Occipital lobe (tissue), 2 donors: ENCODE measurements around the gene CTSC. TPM values are rescaled to one million over a fixed set of nuclear protein-coding genes. Genes with fewer than 3 reads are reported as not detected.
"Not testable (repeated sequence)": the region's sequence is repeated elsewhere in the genome, so short reads cannot be mapped to it uniquely, and the experiment has no call there.

Source experiments
- DNase-seq: peaks from one replicate; lab custom pipeline; 2025; lab: John Stamatoyannopoulos, UW
- total RNA-seq: library from RNA; depleted of rRNA; stranded (reverse); fragments of >200 nt; gene quantifications from one replicate; pipeline ENCODE4 v1.2.3, GENCODE V29; 2014

CTSC gene
- total RNA-seq, 1 donor from 2014 or later, result 13.9 TPM

GRCh38 chr11:88353386-88353785 is 15.8 kb upstream of the CTSC start:
- DNase-seq, result no peak

GRCh38 chr11:88352139-88352538 is 14.6 kb upstream of the CTSC start:
- DNase-seq, result no peak

GRCh38 chr11:88348870-88349269 is 11.3 kb upstream of the CTSC start:
- no peak for DNase-seq

GRCh38 chr11:88345949-88346348 is 8.4 kb upstream of the CTSC start:
- no peak for DNase-seq

GRCh38 chr11:88345408-88345807 is 7.9 kb upstream of the CTSC start:
- no peak for DNase-seq

- no peak for DNase-seq
Observed at GRCh38 chr11:88344869-88345268, 7.3 kb upstream of the CTSC start.

GRCh38 chr11:88341522-88342251 is 4.2 kb upstream of the CTSC start:
- no peak for DNase-seq

- DNase-seq, result no peak
Observed at GRCh38 chr11:88340366-88340935, 2.9 kb upstream of the CTSC start.

GRCh38 chr11:88337987-88338668 is 592 bp upstream of the CTSC start:
- DNase-seq, result no peak

GRCh38 chr11:88335284-88335683 is 2.3 kb downstream of the CTSC start:
- DNase-seq, result no peak

GRCh38 chr11:88333862-88334261 is 3.7 kb downstream of the CTSC start:
- no peak for DNase-seq

GRCh38 chr11:88332851-88333250 is 4.7 kb downstream of the CTSC start:
- DNase-seq, result no peak

GRCh38 chr11:88330826-88331428 is 6.6 kb downstream of the CTSC start:
- no peak for DNase-seq

- no peak for DNase-seq
Observed at GRCh38 chr11:88329563-88330250, 7.8 kb downstream of the CTSC start.

- DNase-seq, result no peak
Observed at GRCh38 chr11:88327462-88328143, 9.9 kb downstream of the CTSC start.

GRCh38 chr11:88327061-88327460 is 10.5 kb downstream of the CTSC start:
- DNase-seq, result no peak

GRCh38 chr11:88326099-88326498 is 11.4 kb downstream of the CTSC start:
- no peak for DNase-seq

- DNase-seq, result no peak
Observed at GRCh38 chr11:88324562-88325345, 12.8 kb downstream of the CTSC start.

- DNase-seq, result not testable (repeated sequence)
Observed at GRCh38 chr11:88322881-88323280, 14.7 kb downstream of the CTSC start.

GRCh38 chr11:88321412-88321811 is 16.1 kb downstream of the CTSC start:
- DNase-seq, result not testable (repeated sequence)
